Ovary (tissue), 3 donors: ENCODE data around the gene KCTD11.

Experiments used
- CTCF ChIP-seq, 3 donors: fragments of 450-650 bp in 2 of 3; fragments of 200-600 bp in 1 of 3; IDR thresholded peaks; one replicate each; pipeline versions ENCODE4 v1.5.1 to v1.8.0; 2016 to 2022; ENCODE audit warnings: antibody characterized with exemption in 3 of 3, mild to moderate bottlenecking in 1 of 3
- POLR2A ChIP-seq: fragments of 450-650 bp; IDR thresholded peaks from one replicate; pipeline ENCODE4 v1.6.1; 2017; ENCODE audit warnings: antibody characterized with exemption, mild to moderate bottlenecking, moderate library complexity
- donor health status: DM: no; HTN: no; CAD: no.

- no peak for TF ChIP-seq CTCF (IDR thresholded peaks at IDR 0.05)
- TF ChIP-seq POLR2A: no peak
Measured at GRCh38 chr17:7328840-7329373, 23.1 kb upstream of the KCTD11 start, which contains the start of gene NEURL4.
